HG02970 (cell line): ENCODE data around the gene ZNF681.
"Not testable (repeated sequence)": the region's sequence is repeated elsewhere in the genome, so short reads cannot be mapped to it uniquely, and the experiment has no call there.

ENCODE experiments used
- ATAC-seq: cut with Tn5 transposase; IDR thresholded peaks from one replicate; pipeline ENCODE4 v1.9.1; 2021; ENCODE audit warnings: mild to moderate bottlenecking, moderate library complexity, moderate number of reproducible peaks; ENCODE audit not compliant: unreplicated experiment, low FRiP score

Gene ZNF681

DNA sequence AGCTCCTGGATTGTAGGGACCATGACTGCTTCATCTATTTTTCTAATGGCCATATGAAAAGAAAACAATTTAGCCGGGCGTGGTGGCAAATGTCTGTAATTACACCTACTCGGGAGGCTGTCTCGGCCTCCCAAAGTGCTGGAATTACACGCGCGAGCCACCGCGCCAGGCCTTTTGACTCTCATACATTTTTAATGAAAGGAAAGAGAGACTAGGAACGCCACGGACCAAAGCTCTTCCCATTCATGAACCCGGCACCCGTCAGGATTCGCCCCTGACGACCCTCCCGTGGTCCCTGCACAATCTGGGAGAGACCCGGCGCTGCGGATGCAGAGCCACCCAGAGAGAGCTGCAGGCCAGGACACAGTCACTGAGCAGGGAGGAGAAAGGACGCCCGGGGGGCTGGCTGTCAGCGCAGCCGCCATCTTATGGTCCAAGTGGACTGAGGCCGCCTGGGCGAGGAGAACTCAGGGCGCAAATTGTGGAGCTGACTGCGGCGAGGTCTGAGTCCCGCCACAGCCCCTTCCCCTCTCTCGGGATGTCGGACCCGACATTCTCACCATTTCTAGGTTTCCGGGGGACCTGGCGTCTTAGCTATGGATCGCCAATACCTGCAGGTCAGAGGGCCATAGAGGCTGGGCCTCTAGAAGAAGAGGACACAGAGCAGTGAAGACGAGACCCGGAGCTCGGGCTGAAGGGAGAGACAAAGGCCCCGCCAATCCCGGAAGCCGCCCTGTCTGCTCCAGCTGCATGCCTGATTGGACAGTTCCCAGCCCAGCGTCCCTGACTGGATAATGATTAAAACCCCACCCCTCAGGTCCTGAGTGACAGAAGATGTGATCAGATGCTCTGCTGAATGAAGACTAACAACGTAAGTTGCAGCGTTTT is at the start of gene ZNF681:
TSS of gene ZNF681 (minus strand) at position 705 of the 888 bp plus-strand sequence. CDS start at position 563, 142 bp downstream.
- peak; percentile 82 for ATAC-seq

DNA sequence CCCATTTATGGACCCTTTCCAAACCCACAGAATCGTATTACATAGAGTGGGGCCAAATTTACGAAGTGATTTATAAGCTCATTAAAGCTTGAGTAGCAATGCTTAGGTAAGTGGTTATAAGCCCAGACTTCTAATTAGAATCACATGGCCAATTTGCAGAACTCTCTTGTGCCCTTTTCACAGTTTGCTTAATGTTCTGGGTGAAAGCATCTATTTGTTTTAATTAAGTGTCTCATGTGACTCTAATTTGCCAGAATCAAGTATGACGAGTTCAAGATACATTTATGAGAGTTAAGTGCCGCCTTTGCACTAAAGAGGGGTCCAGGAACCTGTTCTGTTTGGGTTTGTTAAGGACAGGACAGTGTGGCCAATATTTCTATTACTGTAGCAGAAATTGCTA is 46.0 kb upstream of the ZNF681 start:
- ATAC-seq = no peak

DNA sequence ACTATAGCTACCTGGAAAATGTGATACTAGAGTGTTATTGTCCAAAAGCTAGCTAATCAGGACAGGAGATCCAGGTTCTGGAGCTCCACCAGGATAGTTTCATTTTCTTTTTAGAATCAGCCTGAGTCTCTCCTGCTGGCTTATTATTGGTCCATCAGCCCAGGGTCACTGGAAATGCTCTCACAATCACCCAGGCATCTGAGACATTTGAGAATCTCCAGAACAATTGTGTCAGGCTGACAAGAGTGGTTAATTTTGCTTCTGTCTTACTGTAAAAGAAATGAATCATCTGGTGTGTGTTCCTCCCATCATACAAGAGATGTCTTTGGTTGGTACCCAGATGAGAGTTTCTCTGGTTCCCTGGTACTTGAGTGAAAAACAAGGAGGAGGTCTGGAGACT is 43.6 kb upstream of the ZNF681 start:
- ATAC-seq = no peak

DNA sequence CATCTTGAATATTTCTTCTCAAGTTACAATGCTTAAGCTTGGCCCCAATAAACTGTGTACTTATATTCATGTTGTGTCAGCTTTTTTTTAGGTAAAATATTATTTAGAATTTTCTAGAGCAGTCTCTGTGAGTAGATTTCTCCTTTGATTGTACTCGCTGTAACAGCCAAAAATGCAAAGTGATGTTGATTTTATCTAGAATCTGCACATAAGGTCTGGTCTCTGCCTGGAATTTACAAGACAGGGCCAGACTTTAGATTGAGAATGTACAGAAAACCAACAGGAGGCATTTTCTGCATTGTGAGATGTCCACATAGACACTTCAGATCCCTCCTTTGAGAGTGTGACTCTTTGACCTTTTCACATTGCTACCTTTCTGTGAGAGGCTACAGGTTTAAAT is 43.1 kb upstream of the ZNF681 start:
- ATAC-seq = no peak

DNA sequence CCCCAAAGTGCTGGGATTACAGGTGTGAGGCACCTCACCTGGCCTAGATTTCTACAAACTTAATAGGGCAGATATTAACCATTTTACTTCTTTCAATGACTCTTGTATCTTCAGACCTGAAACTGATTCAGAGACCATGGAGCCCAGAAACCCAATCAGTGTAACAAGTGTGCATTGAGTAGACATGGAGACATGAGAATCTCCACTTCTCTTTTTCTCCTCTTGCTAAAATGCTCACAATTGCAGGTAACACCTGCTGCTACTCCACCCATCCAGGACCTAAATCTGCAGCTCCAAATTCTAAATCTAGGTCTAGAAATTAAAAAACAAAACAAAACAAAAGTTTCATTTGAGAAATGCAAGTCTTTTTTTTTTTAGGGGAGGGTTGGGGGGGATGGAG is 42.2 kb upstream of the ZNF681 start:
- ATAC-seq = no peak

DNA sequence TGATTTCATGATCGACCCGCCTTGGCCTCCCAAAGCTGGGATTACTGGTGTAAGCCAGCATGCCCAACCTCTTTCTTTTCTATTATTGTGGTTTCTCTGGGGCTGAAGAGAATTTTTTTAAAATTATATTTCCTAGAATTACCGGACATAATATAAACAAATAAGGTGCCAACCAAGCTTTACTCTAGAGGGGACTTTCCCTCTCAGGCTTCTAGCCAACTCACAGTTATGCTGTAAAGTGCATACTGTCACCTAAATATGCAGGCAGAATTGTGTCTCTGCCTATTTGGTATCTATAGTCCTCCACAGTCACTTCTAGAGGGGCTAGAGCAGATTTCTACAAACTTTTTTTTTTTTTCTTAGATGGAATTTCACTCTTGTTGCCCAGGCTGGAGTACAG is 41.6 kb upstream of the ZNF681 start:
- ATAC-seq = no peak

DNA sequence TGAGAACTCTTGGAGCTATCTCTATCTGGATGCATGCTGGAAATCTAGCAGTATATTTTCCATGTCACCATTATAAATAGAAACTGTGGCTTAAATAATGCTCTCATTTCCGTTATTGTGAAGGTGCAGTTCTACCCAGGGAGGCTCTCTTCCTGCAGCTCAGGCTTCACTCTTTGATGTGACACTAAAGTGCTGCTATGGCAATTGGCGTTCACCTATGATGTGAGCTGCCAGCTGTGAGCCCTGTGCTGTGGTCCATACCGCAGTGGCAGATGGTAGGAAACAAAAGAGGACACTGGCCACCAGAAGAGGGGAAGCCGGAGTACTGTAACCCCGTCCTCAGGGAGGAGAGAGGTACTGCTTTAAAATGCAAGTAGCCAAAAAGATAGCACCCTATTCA is 40.6 kb upstream of the ZNF681 start:
- no peak for ATAC-seq

DNA sequence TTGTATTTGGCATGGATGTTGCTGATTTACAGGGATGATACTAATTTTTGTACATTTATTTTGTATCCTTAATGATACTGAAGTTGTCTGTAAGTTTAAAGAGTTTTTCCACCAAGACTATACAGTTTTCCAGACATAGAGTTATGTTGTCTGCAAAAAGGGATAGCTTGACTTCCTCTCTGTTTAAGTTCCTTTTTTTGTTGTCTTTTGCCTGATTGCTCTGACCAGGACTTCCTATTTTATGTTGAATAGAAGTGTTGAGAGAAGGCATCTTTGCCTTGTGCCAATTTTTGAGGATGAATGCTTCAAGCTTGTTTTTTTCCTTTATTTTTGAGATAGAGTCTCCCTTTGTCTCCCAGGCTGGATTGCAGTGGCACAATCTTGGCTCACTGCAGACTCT is 36.8 kb upstream of the ZNF681 start:
- ATAC-seq = no peak

DNA sequence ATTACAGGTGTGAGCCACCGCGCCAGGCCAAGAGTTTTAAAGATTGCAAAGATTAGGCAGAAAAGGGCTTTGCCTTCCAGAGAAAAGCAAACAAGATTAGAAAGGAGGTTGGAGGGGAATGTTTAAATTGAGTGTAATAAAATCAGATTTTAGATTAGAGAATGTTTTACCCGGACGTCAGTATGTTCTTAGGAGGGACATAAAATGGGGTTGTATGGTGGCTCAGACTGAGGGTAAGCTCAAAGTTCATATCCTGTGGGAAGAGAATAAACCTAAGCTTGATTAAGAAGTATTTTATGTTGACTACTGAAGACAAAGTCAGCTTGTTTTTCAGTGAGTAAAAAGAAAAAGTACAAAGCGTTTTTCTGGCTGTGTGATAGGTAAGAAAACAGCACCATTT is 34.1 kb upstream of the ZNF681 start:
- no peak for ATAC-seq

DNA sequence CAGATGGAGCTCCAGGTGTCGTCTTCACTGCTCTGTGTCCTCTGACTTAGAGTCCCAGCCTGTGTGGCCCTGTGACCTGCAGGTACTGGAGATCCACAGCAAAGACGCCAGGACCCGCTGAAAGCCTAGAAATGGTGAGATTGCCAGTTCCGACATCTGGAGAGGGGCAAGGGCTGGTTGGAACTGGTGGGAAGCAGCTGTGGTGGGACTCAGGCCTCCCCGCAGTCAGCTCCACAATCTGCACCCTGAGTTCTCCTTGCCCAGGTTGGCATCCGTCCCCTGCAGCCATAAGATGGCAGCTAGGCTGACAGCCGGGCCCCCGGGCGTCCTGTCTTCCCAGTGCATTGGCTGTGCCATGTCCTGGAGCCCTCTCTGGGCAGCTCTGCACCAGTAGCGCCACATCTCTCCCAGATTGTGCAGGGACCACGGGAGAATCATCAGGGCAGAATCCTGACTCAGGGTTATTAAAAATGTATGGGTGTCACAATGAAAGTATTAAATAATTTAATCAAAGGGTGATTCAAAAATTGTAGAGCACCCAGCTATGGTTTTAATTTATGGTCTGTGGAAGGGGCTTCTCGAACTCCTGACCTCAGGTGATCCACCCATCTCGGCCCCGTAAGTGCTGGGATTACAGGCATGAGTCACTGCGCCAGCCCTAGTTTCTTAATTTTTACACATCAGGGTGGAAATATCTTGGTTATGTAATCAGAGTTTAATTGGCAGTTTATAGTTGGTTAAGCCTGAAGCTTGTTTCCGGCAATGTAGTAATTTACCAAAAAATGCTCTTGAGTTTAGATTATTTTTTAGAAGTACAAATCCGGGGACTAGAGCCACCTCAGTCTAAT is 32.2 kb upstream of the ZNF681 start:
- ATAC-seq = no peak

DNA sequence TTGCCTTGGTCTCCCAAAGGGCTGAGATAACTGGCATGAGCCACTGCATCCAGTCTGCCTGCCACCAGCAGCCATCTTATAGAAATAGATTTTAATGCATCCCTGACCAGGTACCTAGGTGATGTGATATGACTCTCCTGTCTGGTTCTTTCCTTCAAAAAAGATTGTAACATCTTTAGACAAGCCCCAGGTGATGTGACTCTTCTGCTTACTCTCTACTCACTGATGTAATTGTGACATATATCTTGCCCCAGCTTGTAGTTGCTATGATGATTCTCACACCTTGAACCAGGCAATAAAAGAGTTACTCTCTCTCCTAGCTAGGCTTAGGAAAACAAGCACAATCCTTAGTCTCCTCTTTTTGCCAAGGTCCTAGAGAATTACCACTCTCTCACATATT is 30.6 kb upstream of the ZNF681 start:
- ATAC-seq = no peak

DNA sequence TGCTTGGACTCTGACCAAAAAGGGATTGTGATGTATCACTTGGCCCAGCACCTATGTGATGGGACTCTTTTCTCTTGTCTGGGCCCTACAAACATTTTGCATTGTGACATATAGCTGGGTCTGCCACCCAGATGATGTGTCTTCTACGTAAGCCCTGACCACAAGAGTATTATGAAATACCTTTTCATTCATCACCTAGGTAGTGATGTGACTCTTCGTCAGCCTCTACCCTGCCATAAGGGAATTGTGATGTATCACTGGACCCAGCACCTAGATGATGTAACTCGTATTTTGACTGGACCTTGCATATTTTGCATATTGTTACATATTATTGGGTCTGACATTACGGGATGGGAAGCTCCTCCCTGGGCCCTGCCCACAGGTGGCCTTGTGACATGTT is 29.7 kb upstream of the ZNF681 start:
- no peak for ATAC-seq

DNA sequence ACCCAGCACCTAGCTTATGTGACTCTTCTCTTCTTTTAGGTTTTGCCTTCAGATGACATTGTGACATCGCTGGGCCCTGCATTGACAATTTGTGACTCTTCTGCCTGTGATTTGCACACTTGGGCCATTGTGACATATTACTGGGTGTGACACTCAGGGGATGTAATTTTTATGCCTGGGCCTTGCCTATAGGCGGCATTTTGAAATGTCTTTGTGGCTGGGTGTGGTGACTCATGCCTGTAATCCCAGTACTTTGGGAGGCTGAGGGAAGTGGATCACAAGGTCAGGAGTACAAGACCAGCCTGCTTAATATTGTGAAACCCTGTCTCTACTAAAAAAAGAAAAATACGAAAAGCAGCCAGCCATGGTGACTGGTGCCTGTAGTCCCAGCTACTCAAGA is 28.4 kb upstream of the ZNF681 start:
- no peak for ATAC-seq

DNA sequence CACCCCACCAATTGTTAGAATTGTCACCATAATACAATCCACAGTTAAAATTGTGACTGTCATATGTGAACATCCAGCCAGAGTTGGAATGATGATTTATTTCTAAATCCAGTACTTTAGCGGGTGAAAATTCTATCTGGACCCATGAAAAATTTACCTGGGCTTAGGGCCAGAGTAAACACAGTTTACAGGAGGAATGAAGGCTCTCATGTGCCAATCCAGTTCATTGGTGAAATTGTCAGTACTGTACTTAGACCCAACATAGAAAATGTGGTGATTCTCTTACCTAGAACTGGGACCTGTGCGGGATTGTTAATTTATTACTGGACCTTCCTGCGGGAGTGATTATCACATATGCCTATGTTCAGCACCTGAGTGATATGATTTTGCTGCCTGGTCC is 27.3 kb upstream of the ZNF681 start:
- ATAC-seq = no peak

DNA sequence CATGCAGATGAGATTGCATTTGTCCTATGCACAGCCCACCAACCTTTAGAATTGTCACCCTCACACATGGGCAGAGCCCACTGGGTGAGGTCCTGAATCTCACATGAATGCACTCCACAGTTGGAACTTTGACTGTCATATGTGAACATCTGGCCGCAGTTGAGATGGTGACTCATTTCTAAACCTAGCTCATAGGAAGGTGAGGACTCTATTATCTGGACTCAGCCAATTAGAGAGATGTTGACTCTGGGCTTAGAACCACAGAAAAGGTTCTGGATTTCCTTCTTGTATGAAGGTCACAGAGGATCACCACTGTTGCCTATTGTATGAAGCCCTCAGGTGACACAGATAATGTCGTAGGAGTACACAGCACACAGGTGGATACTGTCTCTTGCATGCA is 25.6 kb upstream of the ZNF681 start:
- ATAC-seq = no peak

DNA sequence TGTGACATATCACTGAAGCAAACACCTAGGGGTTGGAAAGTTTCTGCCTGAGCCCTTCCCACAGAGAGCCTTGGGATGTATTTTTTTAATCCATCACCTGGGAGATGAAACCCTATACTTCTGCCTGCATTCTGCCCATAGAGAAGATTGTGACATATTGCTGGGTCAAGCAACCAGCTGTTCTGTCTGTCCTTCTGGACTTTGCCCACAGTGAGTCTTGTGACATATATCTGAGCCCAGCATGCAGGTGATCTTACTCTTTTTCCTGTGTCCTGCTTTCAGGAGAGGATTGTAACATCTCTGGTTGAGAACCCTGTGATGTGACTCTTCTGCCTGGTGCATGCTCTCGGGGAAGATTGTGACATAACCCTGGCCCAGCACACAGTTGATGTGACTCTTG is 24.9 kb upstream of the ZNF681 start:
- no peak for ATAC-seq

DNA sequence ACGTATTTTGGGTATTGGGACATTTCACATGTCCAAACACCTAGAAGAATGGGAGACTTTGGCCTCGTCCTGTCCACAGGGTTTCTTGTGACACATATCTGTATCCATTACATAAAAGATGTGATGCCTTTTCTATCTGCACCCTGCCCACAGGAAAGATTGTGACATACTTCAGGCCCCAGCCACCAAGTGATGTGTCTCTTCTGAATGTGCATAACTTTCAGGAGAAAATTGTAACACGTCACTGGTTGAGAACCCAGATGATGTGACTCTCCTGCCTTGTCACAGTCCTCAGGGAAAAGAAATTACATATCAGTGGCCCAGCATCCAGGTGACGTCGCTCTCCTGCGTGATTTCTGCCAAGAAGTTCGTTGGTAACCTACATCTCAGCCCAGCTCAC is 21.0 kb upstream of the ZNF681 start:
- ATAC-seq = no peak

DNA sequence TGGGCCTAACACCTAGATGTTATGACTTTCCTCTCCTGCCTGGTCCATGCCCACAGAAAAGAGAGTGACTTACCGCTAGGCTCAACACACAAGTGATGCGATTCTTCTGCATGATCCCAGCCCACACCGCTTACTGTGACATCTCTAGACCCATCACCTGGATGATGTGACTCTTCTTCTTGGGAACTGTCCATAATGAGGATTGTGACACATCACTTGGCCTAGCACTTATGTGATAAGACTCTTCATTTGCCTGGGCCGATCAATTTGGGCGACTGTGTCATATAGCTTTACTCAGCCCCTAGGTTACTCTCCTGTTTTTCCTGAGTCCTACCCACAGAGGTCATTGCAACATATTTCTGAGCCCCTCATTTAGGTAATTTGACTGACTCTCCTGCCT is 19.9 kb upstream of the ZNF681 start:
- no peak for ATAC-seq

DNA sequence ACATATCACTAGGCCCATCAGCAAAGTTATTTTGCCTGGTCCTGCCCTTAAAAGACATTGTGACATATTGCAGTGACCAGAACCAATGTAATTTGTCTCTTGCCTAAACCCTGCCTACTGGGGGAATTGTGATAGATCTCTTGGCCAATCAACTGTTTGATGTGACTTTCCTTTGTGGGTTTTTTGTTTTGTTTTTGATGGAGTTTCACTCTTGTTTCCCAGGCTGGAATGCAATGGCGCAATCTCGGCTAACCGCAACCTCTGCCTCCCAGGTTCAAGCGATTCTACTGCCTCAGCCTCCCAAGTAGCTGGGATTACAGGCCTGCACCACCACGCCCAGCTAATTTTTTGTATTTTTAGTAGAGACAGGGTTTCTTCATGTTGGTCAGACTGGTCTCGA is 19.3 kb upstream of the ZNF681 start:
- ATAC-seq = not testable (repeated sequence)

DNA sequence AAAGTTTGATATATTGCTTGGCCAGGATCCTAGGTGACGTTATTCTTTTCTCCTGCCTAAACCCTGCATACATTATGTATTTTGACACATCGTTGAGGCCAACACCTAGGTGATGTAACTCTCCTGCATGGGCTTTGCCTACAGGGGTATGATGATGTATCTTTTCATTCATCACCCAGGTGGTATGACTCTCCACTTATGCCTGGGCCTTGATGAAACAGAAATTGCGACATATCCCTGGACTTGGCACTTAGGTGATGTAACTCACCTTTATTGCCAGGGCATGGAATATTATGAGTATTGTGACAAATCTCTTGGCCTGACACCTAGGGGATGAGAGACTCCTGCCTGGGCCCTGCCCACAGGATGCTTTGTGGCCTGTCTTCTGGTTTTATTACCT is 18.5 kb upstream of the ZNF681 start:
- no peak for ATAC-seq

DNA sequence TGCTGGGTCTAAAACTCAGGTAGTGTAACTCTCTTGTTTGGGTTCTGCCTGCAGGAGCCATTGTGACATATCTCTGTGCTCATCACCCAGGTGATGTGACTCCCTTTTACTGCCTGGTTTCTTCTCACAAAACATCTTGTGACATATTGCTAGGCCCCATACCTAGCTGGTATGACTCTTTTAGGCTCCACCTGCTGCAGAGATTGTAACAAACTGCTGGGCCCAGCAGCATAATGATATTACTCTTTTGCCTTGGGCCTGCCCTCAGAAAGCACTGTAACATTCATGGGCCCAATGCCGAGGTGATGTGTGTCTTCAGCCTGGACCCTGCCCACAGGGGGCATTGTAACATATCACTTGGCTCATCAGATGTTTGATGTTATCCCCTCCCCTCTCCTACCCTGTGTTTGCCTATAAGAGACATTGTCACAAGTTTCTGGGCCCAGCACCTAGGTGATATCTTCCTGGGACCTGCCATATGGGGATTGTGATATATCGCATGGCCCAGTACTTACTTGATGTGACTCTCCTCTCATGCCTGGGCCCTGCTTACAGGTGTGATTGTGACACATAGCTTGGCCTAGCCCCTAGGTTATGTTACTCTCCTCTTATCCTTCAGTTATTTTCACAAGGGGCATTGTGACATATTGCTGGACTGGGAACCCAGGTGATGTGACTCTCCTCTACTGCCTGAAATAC is 18.0 kb upstream of the ZNF681 start:
- ATAC-seq = no peak
